ENCODE results near the gene CACNB1.

Gene CACNB1

GRCh38 chr17:39240631-39241030, 43.2 kb upstream of the CACNB1 start (continued):
- TF ChIP-seq SCRT1 (tag by site-specific recombination; IDR thresholded peaks at IDR 0.05; ENCODE audit: borderline replicate concordance) (no peak), ZNF121 (tag by site-specific recombination; IDR thresholded peaks at IDR 0.05) (no peak)

- Histone ChIP-seq H3K4me3 (ENCODE audit: low read depth, low read length) (no peak overlapping the region), H3K9me3 (ENCODE audit: control insufficient read depth, insufficient read depth, low read depth, low read length) (no peaks in the 10 kb centered on the region), H3K36me3 (ENCODE audit: control insufficient read depth in 2 of 2, insufficient read depth in 1 of 2, low read length in 2 of 2) (no peaks in the 10 kb centered on the region), H3K27ac (ENCODE audit: extremely low read depth, low read depth, low read length) (no peak overlapping the region), H3K4me1 (ENCODE audit: control insufficient read depth, insufficient read depth, low read length) (no peaks in the 10 kb centered on the region; the same call in 1 of the 2 replicates)
- TF ChIP-seq ZNF600 (tag by site-specific recombination; IDR thresholded peaks at IDR 0.05) = peak; percentile 52
- no peak for TF ChIP-seq ZNF302 (tag by site-specific recombination; IDR thresholded peaks at IDR 0.05; ENCODE audit: low read depth)
- TF ChIP-seq ZNF514 (tag by site-specific recombination; IDR thresholded peaks at IDR 0.05) = no peak
- peak; percentile 70; the same call in 1 of the 2 replicates for TF ChIP-seq ZBTB48 (tag by site-specific recombination; IDR thresholded peaks at IDR 0.05)
- TF ChIP-seq ZNF654 (tag by site-specific recombination; IDR thresholded peaks at IDR 0.05; ENCODE audit: low read depth) = peak; percentile 17; the same call in 1 of the 2 replicates
- peak; percentile 42 for TF ChIP-seq ZBTB17 (tag by site-specific recombination; IDR thresholded peaks at IDR 0.05)
- peak; percentile 53 for TF ChIP-seq EGR2 (tag by site-specific recombination; IDR thresholded peaks at IDR 0.05; ENCODE audit: low read depth)
- no peak for TF ChIP-seq KLF17 (tag by site-specific recombination; IDR thresholded peaks at IDR 0.05)
- TF ChIP-seq PATZ1 (tag by site-specific recombination; IDR thresholded peaks at IDR 0.05) = peak; percentile 29; the same call in 1 of the 2 replicates
- peak; percentile 56; the same call in 1 of the 2 replicates for TF ChIP-seq ZNF2 (tag by site-specific recombination; IDR thresholded peaks at IDR 0.05)
- no peak for TF ChIP-seq PRDM4 (tag by site-specific recombination; IDR thresholded peaks at IDR 0.05)
- TF ChIP-seq ZNF18 (tag by site-specific recombination; IDR thresholded peaks at IDR 0.05) = peak; percentile 72; the same call in 1 of the 2 replicates
- TF ChIP-seq CTCF (tag by site-specific recombination; IDR thresholded peaks at IDR 0.05) = peak; percentile 80
- peak; percentile 71 for TF ChIP-seq ZFHX2 (tag by site-specific recombination; conservative IDR thresholded peaks at IDR 0.05)
- TF ChIP-seq PRDM2 (tag by site-specific recombination; IDR thresholded peaks at IDR 0.05; ENCODE audit: borderline replicate concordance) = no peak
- POLR2A ChIA-PET = interaction anchor here (3.2 to 6.0 kb wide), 2 partner anchors 34 to 40 kb away, joined by 16 to 47 read pairs; partner anchors contain the start of gene RPL19
- CTCF ChIA-PET = interaction anchor here (0.6 to 20.9 kb wide), 19 partner anchors 8 to 641 kb away, joined by 3 to 733 read pairs (median 3); partner anchors contain the start of genes RPL19 and STAC2
Observed at GRCh38 chr17:39239640-39240314, 42.3 kb upstream of the CACNB1 start.

Measured in HEK293 (cell line).